Activated naive CD8-positive, alpha-beta T cell (primary cell): ENCODE measurements around the gene HACD1.
"Not testable (repeated sequence)": the region's sequence is repeated elsewhere in the genome, so short reads cannot be mapped to it uniquely, and the experiment has no call there.

Source experiments
- H3K27ac Mint-ChIP-seq: one replicate; pipeline ENCODE4 v1.8.0; 2021; ENCODE audit warnings: mixed read lengths
- H3K27me3 Mint-ChIP-seq: one replicate; pipeline ENCODE4 v1.8.0; 2021; ENCODE audit warnings: mixed read lengths
- H3K36me3 Mint-ChIP-seq: one replicate; pipeline ENCODE4 v1.8.0; 2021; ENCODE audit warnings: mixed read lengths
- H3K4me1 Mint-ChIP-seq: one replicate; pipeline ENCODE4 v1.8.0; 2021; ENCODE audit warnings: low read depth, mixed read lengths
- H3K4me3 Mint-ChIP-seq: one replicate; pipeline ENCODE4 v1.8.0; 2021; ENCODE audit warnings: mild to moderate bottlenecking, mixed read lengths
- H3K9me3 Mint-ChIP-seq: one replicate; pipeline ENCODE4 v1.8.0; 2021; ENCODE audit warnings: low read depth, mixed read lengths

Gene HACD1

GRCh38 chr10:17649052-17649451, 31.9 kb upstream of the HACD1 start:
- peak overlapping the region; percentile 90 for H3K27ac Mint-ChIP-seq
- H3K9me3 Mint-ChIP-seq = peaks cover 9% of the 10 kb centered on the region
- H3K4me1 Mint-ChIP-seq = peaks cover 79% of the 10 kb centered on the region
- H3K27me3 Mint-ChIP-seq = no peaks in the 10 kb centered on the region
- peak overlapping the region; percentile 80 for H3K4me3 Mint-ChIP-seq
- peaks cover 24% of the 10 kb centered on the region for H3K36me3 Mint-ChIP-seq

- Mint-ChIP-seq H3K27ac (peak overlapping the region; percentile 90), H3K27me3 (no peaks in the 10 kb centered on the region), H3K4me3 (peak overlapping the region; percentile 80), H3K36me3 (peaks cover 19% of the 10 kb centered on the region), H3K4me1 (peaks cover 76% of the 10 kb centered on the region), H3K9me3 (peaks cover 4% of the 10 kb centered on the region)
Observed at GRCh38 chr10:17648243-17649035, 31.3 kb upstream of the HACD1 start.

- no peaks in the 10 kb centered on the region for H3K27me3 Mint-ChIP-seq
- peak overlapping the region; percentile 77 for H3K27ac Mint-ChIP-seq
- H3K4me3 Mint-ChIP-seq = peak overlapping the region; percentile 80
- H3K9me3 Mint-ChIP-seq = no peaks in the 10 kb centered on the region
- H3K4me1 Mint-ChIP-seq = peaks cover 80% of the 10 kb centered on the region
- peaks cover 14% of the 10 kb centered on the region for H3K36me3 Mint-ChIP-seq
Observed at GRCh38 chr10:17647326-17647725, 30.2 kb upstream of the HACD1 start.

GRCh38 chr10:17645621-17646345, 28.6 kb upstream of the HACD1 start:
- Mint-ChIP-seq H3K4me3 (peak overlapping the region; percentile 98), H3K27ac (peak overlapping the region; percentile 87), H3K4me1 (peaks cover 72% of the 10 kb centered on the region), H3K36me3 (peaks cover 11% of the 10 kb centered on the region), H3K27me3 (no peaks in the 10 kb centered on the region), H3K9me3 (no peaks in the 10 kb centered on the region)

GRCh38 chr10:17644485-17644943, 27.3 kb upstream of the HACD1 start:
- H3K4me3 Mint-ChIP-seq = peak overlapping the region; percentile 98
- peaks cover 61% of the 10 kb centered on the region for H3K4me1 Mint-ChIP-seq
- no peaks in the 10 kb centered on the region for H3K27me3 Mint-ChIP-seq
- H3K9me3 Mint-ChIP-seq = no peaks in the 10 kb centered on the region
- H3K27ac Mint-ChIP-seq = peak overlapping the region; percentile 100
- H3K36me3 Mint-ChIP-seq = peaks cover 9% of the 10 kb centered on the region

GRCh38 chr10:17643755-17644484, 26.7 kb upstream of the HACD1 start, which contains the start of gene STAM:
Gene STAM, plus strand, starts transcription at chr10:17644151. Its CDS starts 189 bp downstream, at chr10:17644340.
- peak within 1 kb of the TSS; percentile 98 for H3K4me3 Mint-ChIP-seq
- H3K9me3 Mint-ChIP-seq = no peaks in the 10 kb centered on the region
- H3K27me3 Mint-ChIP-seq = no peaks in the 10 kb centered on the region
- H3K27ac Mint-ChIP-seq = peak within 1 kb of the TSS; percentile 100
- peaks cover 7% of the 10 kb centered on the region for H3K36me3 Mint-ChIP-seq
- peaks cover 56% of the 10 kb centered on the region for H3K4me1 Mint-ChIP-seq

- peak overlapping the region; percentile 100 for H3K27ac Mint-ChIP-seq
- no peaks in the 10 kb centered on the region for H3K9me3 Mint-ChIP-seq
- no peaks in the 10 kb centered on the region for H3K27me3 Mint-ChIP-seq
- H3K4me1 Mint-ChIP-seq = peaks cover 50% of the 10 kb centered on the region
- H3K4me3 Mint-ChIP-seq = peak overlapping the region; percentile 98
- peaks cover 4% of the 10 kb centered on the region for H3K36me3 Mint-ChIP-seq
Observed at GRCh38 chr10:17643339-17643754, 26.2 kb upstream of the HACD1 start.

GRCh38 chr10:17640331-17640816, 23.2 kb upstream of the HACD1 start:
- Mint-ChIP-seq H3K4me1 (peaks cover 23% of the 10 kb centered on the region), H3K27ac (no peak overlapping the region), H3K9me3 (no peaks in the 10 kb centered on the region), H3K4me3 (no peak overlapping the region), H3K27me3 (no peaks in the 10 kb centered on the region), H3K36me3 (no peaks in the 10 kb centered on the region)

- H3K27ac Mint-ChIP-seq = no peak overlapping the region
- peaks cover 8% of the 10 kb centered on the region for H3K4me1 Mint-ChIP-seq
- H3K27me3 Mint-ChIP-seq = no peaks in the 10 kb centered on the region
- no peaks in the 10 kb centered on the region for H3K9me3 Mint-ChIP-seq
- no peak overlapping the region for H3K4me3 Mint-ChIP-seq
- no peaks in the 10 kb centered on the region for H3K36me3 Mint-ChIP-seq
Observed at GRCh38 chr10:17637869-17638268, 20.7 kb upstream of the HACD1 start.

GRCh38 chr10:17633353-17633752, 16.2 kb upstream of the HACD1 start:
- no peaks in the 10 kb centered on the region for H3K4me1 Mint-ChIP-seq

GRCh38 chr10:17632590-17632989, 15.4 kb upstream of the HACD1 start:
- H3K9me3 Mint-ChIP-seq, H3K4me3 Mint-ChIP-seq, H3K27ac Mint-ChIP-seq, H3K36me3 Mint-ChIP-seq, H3K4me1 Mint-ChIP-seq, H3K27me3 Mint-ChIP-seq: not testable (repeated sequence)

More at GRCh38 chr10:17633353-17633752, 16.2 kb upstream of the HACD1 start:
- no peak overlapping the region for H3K27ac Mint-ChIP-seq
- H3K27me3 Mint-ChIP-seq = no peaks in the 10 kb centered on the region
- H3K9me3 Mint-ChIP-seq = no peaks in the 10 kb centered on the region
- no peaks in the 10 kb centered on the region for H3K36me3 Mint-ChIP-seq
- H3K4me3 Mint-ChIP-seq = no peak overlapping the region

- H3K36me3 Mint-ChIP-seq = no peaks in the 10 kb centered on the region
- H3K27me3 Mint-ChIP-seq = peaks cover 4% of the 10 kb centered on the region
- no peak overlapping the region for H3K4me3 Mint-ChIP-seq
- H3K4me1 Mint-ChIP-seq = no peaks in the 10 kb centered on the region
- H3K27ac Mint-ChIP-seq = no peak overlapping the region
- H3K9me3 Mint-ChIP-seq = no peaks in the 10 kb centered on the region
Observed at GRCh38 chr10:17626656-17627055, 9.5 kb upstream of the HACD1 start.

GRCh38 chr10:17624996-17625395, 7.8 kb upstream of the HACD1 start:
- H3K27ac Mint-ChIP-seq = no peak overlapping the region

GRCh38 chr10:17622061-17622460, 4.9 kb upstream of the HACD1 start:
- Mint-ChIP-seq H3K4me3 (no peak overlapping the region), H3K27ac (no peak overlapping the region), H3K4me1 (peaks cover 4% of the 10 kb centered on the region), H3K9me3 (no peaks in the 10 kb centered on the region), H3K36me3 (no peaks in the 10 kb centered on the region), H3K27me3 (peaks cover 19% of the 10 kb centered on the region)

More at GRCh38 chr10:17624996-17625395, 7.8 kb upstream of the HACD1 start:
- Mint-ChIP-seq H3K36me3 (no peaks in the 10 kb centered on the region), H3K4me1 (no peaks in the 10 kb centered on the region), H3K27me3 (peaks cover 4% of the 10 kb centered on the region), H3K9me3 (no peaks in the 10 kb centered on the region), H3K4me3 (no peak overlapping the region)
